Smooth muscle cell (in vitro differentiated cells): ENCODE data around the gene AR. TPM values are rescaled to one million over a fixed set of nuclear protein-coding genes. Genes with fewer than 3 reads are reported as not detected.

Source experiments
- DNase-seq: peaks from one replicate; lab custom pipeline; 2025; ENCODE audit not compliant: unreplicated experiment; lab: John Stamatoyannopoulos, UW
- H2AFZ ChIP-seq: fragments of 200-600 bp; sonication (generic); 2 replicates; pipeline ENCODE4 v1.6.0; 2016; ENCODE audit warnings: antibody characterized with exemption, low read depth, mild to moderate bottlenecking
- H3F3A ChIP-seq: fragments of 200-600 bp; sonication (generic); 2 replicates; pipeline ENCODE4 v1.6.0; 2017; ENCODE audit warnings: antibody characterized with exemption, low read depth
- H3K27ac ChIP-seq: fragments of 200-600 bp; sonication (generic); 2 replicates; pipeline ENCODE4 v1.5.1; 2016; ENCODE audit warnings: low read depth, mild to moderate bottlenecking
- H3K27me3 ChIP-seq: fragments of 200-600 bp; sonication (generic); 2 replicates; pipeline ENCODE4 v1.6.1; 2016; ENCODE audit warnings: low read depth, mild to moderate bottlenecking
- H3K36me3 ChIP-seq: fragments of 200-600 bp; sonication (generic); 2 replicates; pipeline ENCODE4 v1.5.1; 2016; ENCODE audit warnings: low read depth
- H3K4me1 ChIP-seq: fragments of 200-600 bp; sonication (generic); 2 replicates; pipeline ENCODE4 v1.5.1; 2016; ENCODE audit warnings: low read depth
- H3K4me2 ChIP-seq: fragments of 200-600 bp; sonication (generic); 2 replicates; pipeline ENCODE4 v1.6.0; 2016; ENCODE audit warnings: mild to moderate bottlenecking
- H3K4me3 ChIP-seq: fragments of 200-600 bp; sonication (generic); 2 replicates; pipeline ENCODE4 v1.5.1; 2016; ENCODE audit warnings: mild to moderate bottlenecking
- H3K79me2 ChIP-seq: fragments of 200-600 bp; sonication (generic); 2 replicates; pipeline ENCODE4 v1.6.0; 2016; ENCODE audit warnings: low read depth, mild to moderate bottlenecking
- H3K9ac ChIP-seq: fragments of 200-600 bp; sonication (generic); 2 replicates; pipeline ENCODE4 v1.6.0; 2016; ENCODE audit warnings: low read depth
- H3K9me3 ChIP-seq: fragments of 200-600 bp; sonication (generic); replicated peaks from 2 replicates; pipeline ENCODE4 v1.5.1; 2016; ENCODE audit warnings: low read depth
- H4K20me1 ChIP-seq: fragments of 200-600 bp; sonication (generic); 2 replicates; pipeline ENCODE4 v1.6.0; 2016; ENCODE audit warnings: low read depth
- WGBS: methylation state at CpG from one replicate; pipeline ENCODE4 v1.1.7; 2016; ENCODE audit warnings: low lambda C conversion rate; 5-methylcytosine and 5-hydroxymethylcytosine counted together
- polyA plus RNA-seq: library from polyadenylated mRNA; unstranded; fragments of >200 nt; fragmentation: Nextera tagmentation; extraction: Ambion mirVana; gene quantifications from 2 replicates; pipeline ENCODE4 v1.2.1, GENCODE V29; 2016
- total RNA-seq: library from RNA; depleted of rRNA; stranded (reverse); fragments of >200 nt; gene quantifications from 2 replicates; pipeline ENCODE4 v1.2.3, GENCODE V29; 2014
- TF ChIP-seq, protein P1 (sequence below): fragments of 200-600 bp; sonication (generic); IDR thresholded peaks from 2 replicates; pipeline ENCODE4 v1.5.1; 2017; ENCODE audit warnings: borderline replicate concordance, mild to moderate bottlenecking, antibody characterized with exemption; ENCODE audit not compliant: insufficient read depth, poor library complexity, severe bottlenecking

AR gene
- total and polyA plus RNA-seq, 2 experiments from 2014 or later: 0.72 to 2.4 TPM

DNA sequence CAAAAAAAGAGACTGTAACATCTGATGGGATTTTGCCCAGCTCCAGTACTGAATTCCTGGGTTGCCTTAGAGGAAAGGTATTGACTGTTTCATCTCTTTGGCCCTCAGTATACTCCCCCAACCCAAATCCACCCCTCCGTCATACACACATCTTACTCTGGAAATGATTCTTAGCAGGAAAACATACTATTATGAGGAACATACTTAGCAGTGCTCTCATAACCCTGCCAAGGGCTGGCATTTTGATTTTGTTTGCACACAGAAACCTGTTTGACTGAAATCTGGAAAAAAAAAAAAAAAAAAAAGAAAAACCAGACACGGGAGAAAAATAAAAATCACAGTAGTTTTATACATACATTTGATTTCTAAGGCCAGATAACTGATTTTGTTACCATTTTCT lies 19.4 kb upstream of the AR start:
- TF ChIP-seq, protein P1, sequence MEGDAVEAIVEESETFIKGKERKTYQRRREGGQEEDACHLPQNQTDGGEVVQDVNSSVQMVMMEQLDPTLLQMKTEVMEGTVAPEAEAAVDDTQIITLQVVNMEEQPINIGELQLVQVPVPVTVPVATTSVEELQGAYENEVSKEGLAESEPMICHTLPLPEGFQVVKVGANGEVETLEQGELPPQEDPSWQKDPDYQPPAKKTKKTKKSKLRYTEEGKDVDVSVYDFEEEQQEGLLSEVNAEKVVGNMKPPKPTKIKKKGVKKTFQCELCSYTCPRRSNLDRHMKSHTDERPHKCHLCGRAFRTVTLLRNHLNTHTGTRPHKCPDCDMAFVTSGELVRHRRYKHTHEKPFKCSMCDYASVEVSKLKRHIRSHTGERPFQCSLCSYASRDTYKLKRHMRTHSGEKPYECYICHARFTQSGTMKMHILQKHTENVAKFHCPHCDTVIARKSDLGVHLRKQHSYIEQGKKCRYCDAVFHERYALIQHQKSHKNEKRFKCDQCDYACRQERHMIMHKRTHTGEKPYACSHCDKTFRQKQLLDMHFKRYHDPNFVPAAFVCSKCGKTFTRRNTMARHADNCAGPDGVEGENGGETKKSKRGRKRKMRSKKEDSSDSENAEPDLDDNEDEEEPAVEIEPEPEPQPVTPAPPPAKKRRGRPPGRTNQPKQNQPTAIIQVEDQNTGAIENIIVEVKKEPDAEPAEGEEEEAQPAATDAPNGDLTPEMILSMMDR: no peak
- H3K4me3 ChIP-seq: no peak overlapping the region
- H3K9me3 ChIP-seq: no peaks in the 10 kb centered on the region
- no peak for DNase-seq
- no peak overlapping the region for H2AFZ ChIP-seq
- H3K9ac ChIP-seq: no peak overlapping the region
- 73% methylated on average over 2 of the region's 2 CpGs for WGBS
- no peaks in the 10 kb centered on the region for H3K27me3 ChIP-seq
- H3K36me3 ChIP-seq: no peaks in the 10 kb centered on the region
- H3K79me2 ChIP-seq: no peaks in the 10 kb centered on the region
- no peaks in the 10 kb centered on the region for H4K20me1 ChIP-seq
- no peak overlapping the region for H3K27ac ChIP-seq
- H3K4me2 ChIP-seq: no peak overlapping the region
- no peaks in the 10 kb centered on the region for H3F3A ChIP-seq
- no peaks in the 10 kb centered on the region for H3K4me1 ChIP-seq

DNA sequence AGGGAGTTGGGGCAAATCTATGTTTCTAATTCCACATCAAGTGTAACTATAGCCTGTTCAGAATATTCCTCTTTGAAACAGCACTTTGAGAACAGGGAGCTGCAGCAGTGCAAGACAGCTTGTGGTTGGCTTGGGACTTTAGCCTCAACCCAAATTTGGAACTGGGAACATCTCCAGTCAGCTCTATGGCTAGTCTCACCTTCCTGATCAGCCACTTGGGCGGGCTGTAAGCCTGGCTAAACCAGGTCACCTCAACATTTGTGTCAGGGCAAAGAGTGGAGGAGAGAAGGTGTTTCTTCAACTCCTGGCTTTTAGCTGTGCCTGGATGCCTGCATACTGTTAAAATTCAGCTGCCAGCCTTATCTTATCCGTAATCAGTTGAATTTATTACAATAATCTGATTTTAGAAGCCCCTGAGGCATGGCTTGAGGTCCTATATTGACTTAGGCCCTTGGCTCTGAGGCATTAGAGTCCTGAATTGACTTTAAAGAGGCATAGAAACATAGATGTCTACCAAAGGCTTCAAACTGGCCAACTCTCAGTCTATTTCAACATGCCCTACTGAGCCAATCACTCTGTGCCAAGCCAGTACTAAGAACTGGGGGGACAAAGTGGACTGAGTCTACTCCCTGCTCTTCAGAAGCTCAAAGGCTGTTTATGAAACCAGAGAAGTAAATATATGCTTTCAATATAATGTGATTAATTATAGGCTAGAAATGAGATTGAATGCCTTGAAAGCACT lies 18.7 kb upstream of the AR start:
- no peaks in the 10 kb centered on the region for H3K4me1 ChIP-seq
- TF ChIP-seq, protein P1: no peak
- H3K9me3 ChIP-seq: no peaks in the 10 kb centered on the region
- no peaks in the 10 kb centered on the region for H3F3A ChIP-seq
- H4K20me1 ChIP-seq: no peaks in the 10 kb centered on the region
- no peak overlapping the region for H3K27ac ChIP-seq
- no peak overlapping the region for H3K4me2 ChIP-seq
- H3K36me3 ChIP-seq: no peaks in the 10 kb centered on the region
- 37% methylated on average over 2 of the region's 2 CpGs for WGBS
- H3K79me2 ChIP-seq: no peaks in the 10 kb centered on the region
- H3K4me3 ChIP-seq: no peak overlapping the region
- no peaks in the 10 kb centered on the region for H3K27me3 ChIP-seq
- H2AFZ ChIP-seq: no peak overlapping the region
- DNase-seq: no peak
- H3K9ac ChIP-seq: no peak overlapping the region

DNA sequence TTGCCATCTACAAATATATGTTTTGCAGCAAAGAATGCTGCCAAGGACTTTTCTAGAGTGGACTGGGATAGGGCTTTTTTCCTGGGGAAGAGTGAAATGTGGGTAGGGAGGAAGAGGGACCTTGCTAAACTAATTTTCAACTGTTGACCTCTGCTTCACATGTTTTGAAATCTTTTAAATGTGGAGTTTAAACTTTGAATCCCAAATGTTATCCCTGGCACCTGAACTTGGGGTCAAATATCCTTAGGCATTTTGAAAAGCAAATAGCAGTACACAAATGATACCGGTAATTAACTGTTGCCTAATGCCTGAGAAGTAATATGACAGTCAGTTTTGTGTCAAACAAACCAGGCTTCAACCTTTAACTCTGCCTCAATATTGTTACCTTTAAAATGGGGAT lies 7.3 kb upstream of the AR start:
- no peaks in the 10 kb centered on the region for H4K20me1 ChIP-seq
- H3K4me2 ChIP-seq: no peak overlapping the region
- no peaks in the 10 kb centered on the region for H3K27me3 ChIP-seq
- no peak for DNase-seq
- H2AFZ ChIP-seq: no peak overlapping the region
- H3K36me3 ChIP-seq: no peaks in the 10 kb centered on the region
- no peaks in the 10 kb centered on the region for H3K4me1 ChIP-seq
- H3K27ac ChIP-seq: no peak overlapping the region
- no peak overlapping the region for H3K4me3 ChIP-seq
- no peaks in the 10 kb centered on the region for H3K9me3 ChIP-seq
- TF ChIP-seq, protein P1: no peak
- WGBS: 91% methylated on average over 1 of the region's 1 CpG
- no peaks in the 10 kb centered on the region for H3K79me2 ChIP-seq
- H3F3A ChIP-seq: no peaks in the 10 kb centered on the region
- no peak overlapping the region for H3K9ac ChIP-seq

DNA sequence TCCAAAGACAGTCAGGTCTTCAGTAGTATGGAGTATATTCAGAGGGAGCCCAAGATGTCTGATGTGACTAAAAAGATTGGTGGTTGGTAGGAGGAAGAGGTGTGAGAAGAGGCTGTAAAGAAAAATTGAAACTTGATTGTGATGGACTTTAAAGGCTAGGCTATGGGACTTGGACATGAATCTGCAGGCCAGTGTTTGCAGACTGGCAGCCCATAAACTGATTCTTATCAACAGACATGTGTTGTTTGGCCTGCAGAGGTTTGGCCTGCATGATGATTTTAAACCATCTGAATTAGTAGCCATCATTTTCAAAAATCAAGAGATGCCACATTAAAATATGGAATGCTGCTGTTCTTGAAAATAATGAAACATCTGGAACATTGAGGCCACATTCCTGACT lies 5.4 kb upstream of the AR start:
- H3K4me2 ChIP-seq: no peak overlapping the region
- H3K79me2 ChIP-seq: no peaks in the 10 kb centered on the region
- H3K27me3 ChIP-seq: no peaks in the 10 kb centered on the region
- H4K20me1 ChIP-seq: no peaks in the 10 kb centered on the region
- H3K4me1 ChIP-seq: no peaks in the 10 kb centered on the region
- no peak overlapping the region for H3K9ac ChIP-seq
- TF ChIP-seq, protein P1: no peak
- no peaks in the 10 kb centered on the region for H3F3A ChIP-seq
- H2AFZ ChIP-seq: no peak overlapping the region
- no peak overlapping the region for H3K4me3 ChIP-seq
- no peaks in the 10 kb centered on the region for H3K36me3 ChIP-seq
- H3K27ac ChIP-seq: no peak overlapping the region
- no peak for DNase-seq
- no peaks in the 10 kb centered on the region for H3K9me3 ChIP-seq
